Pericardium fibroblast (primary cell): ENCODE data around the gene METTL25B. TPM values are rescaled to one million over a fixed set of nuclear protein-coding genes. Genes with fewer than 3 reads are reported as not detected.

ENCODE experiments used
- total RNA-seq: library from RNA; depleted of rRNA; stranded (reverse); fragments of >200 nt; gene quantifications from 2 replicates; pipeline ENCODE4 v1.2.3, GENCODE V29; 2015

The METTL25B gene
- 18.2 and 18.3 TPM in 2 replicates for total RNA-seq

GRCh38 chr1:156727926-156728598, at the start of gene METTL25B:
TSS of gene METTL25B (plus strand) at chr1:156728469. CDS start at chr1:156729105, 636 bp downstream.

GRCh38 chr1:156705321-156705917, 22.9 kb upstream of the METTL25B start, which contains the start of gene CRABP2:
TSS of gene CRABP2 (minus strand) at chr1:156705583. CDS start at chr1:156705446, 137 bp downstream.

GRCh38 chr1:156728599-156729462, 562 bp downstream of the METTL25B start, which contains the start of gene ISG20L2:
TSS of gene ISG20L2 (minus strand) at chr1:156728766. CDS start at chr1:156727652, 1,114 bp downstream.

GRCh38 chr1:156740741-156741480, 12.6 kb downstream of the METTL25B start, which contains the start of gene MRPL24:
TSS of gene MRPL24 (minus strand) at chr1:156741088. CDS start at chr1:156738704, 2,384 bp downstream.

GRCh38 chr1:156751451-156751756, 23.1 kb downstream of the METTL25B start, which contains the start of gene HDGF:
TSS of gene HDGF (minus strand) at chr1:156751675. CDS start at chr1:156751429, 246 bp downstream.

GRCh38 chr1:156767101-156767878, 39.0 kb downstream of the METTL25B start, which contains the start of gene PRCC:
TSS of gene PRCC (plus strand) at chr1:156767535. CDS start at chr1:156767772, 237 bp downstream.

Other genes starting within 250 kb of the METTL25B start
- 15.8 and 27.2 TPM in 2 replicates for gene MEF2D, start 227.7 kb upstream of the METTL25B start, total RNA-seq
- gene IQGAP3, start 155.9 kb upstream of the METTL25B start, total RNA-seq, result 0.58 and 0.85 TPM in 2 replicates
- gene TTC24, start 148.7 kb upstream of the METTL25B start, total RNA-seq, result not detected in 2 replicates
- 61.6 and 67.2 TPM in 2 replicates for gene NAXE, start 136.7 kb upstream of the METTL25B start, total RNA-seq
- 8.4 and 13.9 TPM in 2 replicates for gene GPATCH4, start 127.0 kb upstream of the METTL25B start, total RNA-seq
- not detected in 2 replicates for gene HAPLN2, start 109.1 kb upstream of the METTL25B start, total RNA-seq
- not detected in 2 replicates for gene BCAN, start 86.4 kb upstream of the METTL25B start, total RNA-seq
- gene NES, start 51.1 kb upstream of the METTL25B start, total RNA-seq, result 10.2 and 26.6 TPM in 2 replicates
- gene CRABP2, start 22.9 kb upstream of the METTL25B start, total RNA-seq, result 58.3 and 150 TPM in 2 replicates
- gene ISG20L2, start 297 bp downstream of the METTL25B start, total RNA-seq, result 14.9 and 21.5 TPM in 2 replicates
- 52.3 and 57.1 TPM in 2 replicates for gene MRPL24, start 12.6 kb downstream of the METTL25B start, total RNA-seq
- 120 and 124 TPM in 2 replicates for gene HDGF, start 23.2 kb downstream of the METTL25B start, total RNA-seq
- gene PRCC, start 39.1 kb downstream of the METTL25B start, total RNA-seq, result 30.3 and 42.1 TPM in 2 replicates
- gene SH2D2A, start 88.4 kb downstream of the METTL25B start, total RNA-seq, result 0.23 TPM in 1 of 2 replicates, not detected in the other
- not detected in 2 replicates for gene INSRR, start 130.6 kb downstream of the METTL25B start, total RNA-seq
- not detected in 2 replicates for gene NTRK1, start 132.4 kb downstream of the METTL25B start, total RNA-seq
- gene PEAR1, start 165.2 kb downstream of the METTL25B start, total RNA-seq, result 20.1 and 23.8 TPM in 2 replicates
- gene LRRC71, start 192.2 kb downstream of the METTL25B start, total RNA-seq, result not detected in 2 replicates